Renal cortex interstitium (tissue), 11 donors: ENCODE results near the gene ICAM3. TPM values are rescaled to one million over a fixed set of nuclear protein-coding genes. Genes with fewer than 3 reads are reported as not detected.

Experiments
- DNase-seq, 11 donors: peaks; one replicate each; pipeline ENCODE4 v3.0.0-alpha.2; 2013; ENCODE audit warnings: low read depth in 9 of 11, low spot score in 4 of 11; ENCODE audit errors: extremely low read depth in 1 of 11
- polyA plus RNA-seq, 3 donors: library from polyadenylated mRNA; unstranded; fragments of 120-200 nt; gene quantifications; one replicate each; pipeline ENCODE4 v1.2.1, GENCODE V29; 2013; ENCODE audit not compliant: insufficient read length in 3 of 3

Gene ICAM3
- polyA plus RNA-seq, 3 donors, result 8.2 to 10.4 (median 10.0) TPM

GRCh38 chr19:10325732-10326131 is 13.7 kb downstream of the ICAM3 start:
- no peak for DNase-seq

GRCh38 chr19:10321874-10322835 is 17.3 kb downstream of the ICAM3 start:
- no peak for DNase-seq

GRCh38 chr19:10321417-10321797 is 18.0 kb downstream of the ICAM3 start:
- no peak for DNase-seq

DNA sequence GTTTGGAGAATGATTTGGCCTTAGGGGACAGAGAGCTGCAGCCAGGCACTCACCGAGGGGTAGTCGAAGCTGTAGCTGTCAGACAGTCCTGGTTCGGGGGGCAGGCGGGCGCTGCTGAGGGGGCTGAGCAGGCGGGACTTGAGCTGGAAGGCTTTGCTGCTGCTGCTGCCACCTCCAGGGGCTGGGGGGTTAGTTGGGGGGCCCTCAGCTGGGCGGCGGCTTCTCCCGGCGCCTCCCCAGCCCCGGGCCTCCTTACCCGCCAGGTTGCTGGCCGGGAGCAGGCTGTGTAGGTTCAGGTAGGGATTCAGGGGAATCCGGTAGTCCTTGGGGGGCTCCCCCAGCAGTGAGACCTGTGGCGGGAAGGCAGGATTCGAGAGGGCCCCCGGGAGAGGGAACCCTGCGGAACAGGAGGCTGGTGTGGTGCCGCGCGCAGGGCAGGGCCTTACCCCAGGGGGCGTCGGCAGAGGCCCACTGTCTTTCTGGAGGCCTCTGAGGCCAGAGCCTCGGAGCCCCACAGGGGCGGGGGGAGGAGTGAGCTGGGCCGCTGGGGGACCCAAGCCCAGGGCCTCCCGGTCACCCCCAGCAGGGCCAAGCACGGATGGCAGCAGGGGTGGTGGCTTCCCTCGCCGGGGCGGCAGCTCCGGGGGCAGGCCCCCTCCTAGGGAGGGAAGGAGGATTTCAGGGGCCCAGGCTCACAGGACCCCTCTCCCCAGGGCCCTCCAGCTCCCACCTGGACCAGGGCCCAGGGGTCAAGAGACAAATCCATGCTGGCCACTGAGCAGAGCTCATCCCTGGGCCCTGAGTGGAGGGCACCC is 18.6 kb downstream of the ICAM3 start:
- DNase-seq, result no peak

DNA sequence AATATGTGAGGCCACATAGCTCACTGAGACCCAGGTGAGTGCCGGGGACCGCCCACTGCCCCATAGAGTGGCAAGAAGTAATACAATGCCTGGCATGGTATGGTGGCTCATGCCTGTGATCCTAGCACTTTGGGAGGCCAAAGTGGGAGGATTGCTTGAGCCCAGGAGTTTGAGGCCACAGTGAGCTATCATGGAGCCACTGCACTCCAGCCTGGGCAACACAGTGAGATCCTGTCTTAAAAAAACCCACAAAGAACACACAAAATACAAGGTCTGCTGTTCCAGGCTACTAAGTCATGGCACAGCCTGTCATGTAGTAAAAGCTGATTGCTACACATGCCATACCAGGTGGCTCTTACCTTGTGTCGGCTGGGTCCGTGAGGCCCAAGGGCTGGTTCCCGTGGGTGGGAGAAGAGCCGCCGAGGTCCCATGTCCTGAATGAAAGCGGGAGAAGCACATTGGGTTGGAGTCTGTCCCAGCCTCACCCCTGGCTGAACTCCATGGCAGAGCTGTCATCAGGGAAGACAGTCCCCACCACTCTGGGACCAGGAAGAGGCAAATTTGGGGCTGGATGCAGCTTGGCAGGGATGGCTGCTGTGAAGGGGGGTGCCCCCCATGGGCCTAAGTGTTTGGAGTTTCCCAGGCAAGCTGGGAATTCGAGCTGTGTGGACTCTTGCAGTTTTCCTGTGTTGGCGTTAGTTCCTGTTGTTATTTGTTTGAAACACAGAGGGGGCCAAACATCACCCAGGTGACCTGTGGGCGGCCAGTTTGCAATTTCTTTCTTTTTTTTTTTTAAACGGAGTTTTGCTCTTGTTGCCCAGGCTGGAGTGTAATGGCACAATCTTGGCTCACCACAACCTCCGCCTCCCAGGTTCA is 20.4 kb downstream of the ICAM3 start:
- no peak for DNase-seq

- no peak for DNase-seq
These were observed 21.5 kb downstream of the ICAM3 start for GRCh38 chr19:10317857-10318462.

DNA sequence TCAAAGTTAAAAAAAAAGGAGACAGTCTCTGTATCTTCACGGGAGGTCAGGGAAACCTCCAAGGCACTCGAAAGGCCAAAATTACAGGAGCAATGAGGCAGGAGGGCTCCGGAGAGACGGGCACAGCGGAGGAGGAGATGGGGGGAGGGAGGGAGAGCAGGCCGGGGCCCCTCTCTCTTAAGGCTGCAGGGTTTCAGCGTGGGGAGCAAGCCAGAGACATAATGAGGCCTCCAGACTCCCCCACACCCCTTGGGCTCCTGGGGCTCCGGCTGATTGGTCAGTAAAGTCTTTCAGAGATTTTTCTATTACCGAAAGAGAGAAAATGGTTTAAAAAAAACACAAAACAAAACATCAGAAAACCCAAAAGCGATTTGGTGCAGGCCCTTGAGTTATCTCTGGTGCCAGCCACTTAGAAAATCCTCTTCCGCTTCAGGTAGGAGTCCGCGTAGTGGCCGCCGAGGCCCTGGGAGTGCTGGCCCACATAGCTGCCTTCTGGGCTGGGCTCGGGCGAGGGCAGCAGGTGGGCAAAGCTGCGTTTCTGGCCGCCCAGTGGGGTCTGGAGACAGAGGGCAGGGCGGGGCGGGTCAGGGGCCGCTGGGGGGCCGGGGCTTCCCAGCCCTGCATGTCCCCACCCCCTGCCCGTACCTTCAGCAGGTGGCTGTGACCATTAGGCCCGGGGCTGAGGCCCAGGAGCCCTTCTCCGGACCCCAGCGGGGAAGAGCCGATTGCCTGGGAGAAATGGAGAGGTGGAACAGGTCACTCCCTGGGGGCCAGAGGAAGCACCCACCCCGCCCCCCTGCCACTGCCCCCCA is 22.2 kb downstream of the ICAM3 start:
- no peak for DNase-seq

- no peak for DNase-seq
These were observed 23.0 kb downstream of the ICAM3 start for GRCh38 chr19:10316229-10317044.

DNA sequence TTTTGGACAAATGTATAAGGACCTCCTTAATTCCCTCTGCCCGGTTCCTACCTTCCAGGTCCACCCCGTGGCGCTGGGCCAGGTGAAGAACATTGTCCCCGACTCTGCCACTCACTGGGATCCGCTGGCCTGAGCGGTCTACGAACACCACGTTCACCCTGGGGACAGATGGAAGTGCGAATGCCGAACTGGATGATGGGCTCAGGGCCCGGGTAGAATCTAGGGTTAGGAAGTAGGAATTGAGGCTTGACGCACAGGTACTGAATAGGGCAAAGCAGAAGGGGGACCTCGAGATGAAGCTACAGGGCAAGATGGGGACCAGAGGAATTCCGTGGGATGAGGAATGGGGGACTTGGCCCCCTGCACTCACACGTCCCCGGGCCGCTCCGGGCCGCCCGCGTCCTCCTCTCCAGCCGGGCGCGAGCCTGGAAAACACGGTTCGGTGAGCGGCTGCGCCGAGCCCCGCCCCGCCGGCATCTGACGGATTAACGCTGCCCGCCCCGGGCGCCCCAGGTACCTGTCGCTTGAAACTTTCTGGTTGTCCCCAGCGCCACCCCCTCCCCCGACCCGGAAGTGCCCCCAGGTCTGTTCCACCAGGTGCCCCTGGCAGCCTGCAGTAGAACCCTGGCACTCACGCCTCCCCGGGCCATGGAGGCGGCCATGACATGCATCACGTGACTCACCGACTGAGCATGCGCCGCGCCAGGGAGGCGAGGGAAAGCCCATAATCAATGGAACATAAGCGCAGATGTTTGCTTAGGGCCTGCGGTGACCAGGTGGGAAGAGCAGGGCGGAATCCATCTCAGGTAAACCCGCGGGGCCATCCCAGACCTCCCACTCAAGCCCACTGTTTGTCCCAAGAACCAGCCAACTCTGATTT is 23.8 kb downstream of the ICAM3 start, which contains the start of gene FDX2:
Gene FDX2 (minus strand): TSS at position 681 of the 880 bp plus-strand sequence. CDS start 19 bp downstream, at position 662.
- DNase-seq, result peak in 7 of 11 donors; percentile 55 to 79 (median 68)

GRCh38 chr19:10309423-10309822 is 30.0 kb downstream of the ICAM3 start, which contains the start of gene ZGLP1:
Gene ZGLP1, minus strand, starts transcription at chr19:10309815.
- no peak for DNase-seq

GRCh38 chr19:10306327-10306726 is 33.1 kb downstream of the ICAM3 start:
- DNase-seq, result no peak

- no peak for DNase-seq
These were observed 34.2 kb downstream of the ICAM3 start for GRCh38 chr19:10305139-10305806.

- DNase-seq, result no peak
These were observed 39.6 kb downstream of the ICAM3 start for GRCh38 chr19:10299545-10300458.

DNA sequence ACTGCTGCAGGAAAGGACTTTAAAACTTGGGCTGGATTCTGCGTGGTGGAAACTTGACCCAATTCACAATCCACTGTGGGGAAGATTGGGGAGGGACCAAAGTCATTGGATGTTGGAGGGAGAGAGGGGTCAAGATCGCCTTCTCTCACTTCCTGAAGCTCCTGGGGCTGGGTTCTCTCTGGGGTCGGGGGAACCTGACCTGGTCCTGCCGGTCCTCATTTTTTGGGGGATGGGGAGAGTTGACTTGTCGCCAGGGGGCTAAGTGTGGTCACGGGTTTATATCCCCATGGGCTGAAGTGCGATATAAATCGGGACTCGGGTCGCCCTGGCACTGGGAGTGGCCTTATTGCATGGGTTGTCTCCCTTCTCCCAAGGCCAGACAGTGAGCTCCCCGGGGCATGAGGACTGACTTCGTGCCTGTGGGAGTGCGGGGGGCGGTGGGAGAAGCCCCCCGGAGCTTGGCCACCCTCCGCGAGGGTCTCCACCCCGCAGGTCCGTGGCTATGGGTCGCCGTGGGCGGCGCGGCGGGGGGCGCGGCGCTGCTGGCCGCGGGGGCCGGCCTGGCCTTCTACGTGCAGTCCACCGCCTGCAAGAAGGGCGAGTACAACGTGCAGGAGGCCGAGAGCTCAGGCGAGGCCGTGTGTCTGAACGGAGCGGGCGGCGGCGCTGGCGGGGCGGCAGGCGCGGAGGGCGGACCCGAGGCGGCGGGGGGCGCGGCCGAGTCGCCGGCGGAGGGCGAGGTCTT is 43.4 kb downstream of the ICAM3 start:
- DNase-seq, result no peak
